Bronchial epithelial cell (primary cell): ENCODE results near the gene NEFH. TPM values are rescaled to one million over a fixed set of nuclear protein-coding genes. Genes with fewer than 3 reads are reported as not detected.
"Not testable (repeated sequence)": the region's sequence is repeated elsewhere in the genome, so short reads cannot be mapped to it uniquely, and the experiment has no call there.

Experiments
- DNase-seq: peaks from one replicate; pipeline ENCODE4 v3.0.0-alpha.2; 2010; ENCODE audit warnings: low read depth
- FAIRE-seq: peaks from 2 replicates; lab custom pipeline; 2011; peaks lifted over from hg19 to GRCh38; lab: Jason Lieb, UNC
- H3K27me3 ChIP-seq: 2 replicates; pipeline ENCODE4 v1.5.1; 2011; ENCODE audit warnings: low read length; ENCODE audit not compliant: control insufficient read depth, insufficient read depth
- H3K36me3 ChIP-seq: 2 replicates; pipeline ENCODE4 v1.5.1; 2011; ENCODE audit warnings: low read length; ENCODE audit not compliant: control insufficient read depth, insufficient read depth
- H3K4me3 ChIP-seq: 2 replicates; pipeline ENCODE4 v1.5.1; 2011; ENCODE audit warnings: mild to moderate bottlenecking, low read depth, low read length, control low read depth
- total RNA-seq: library from RNA; depleted of rRNA; stranded (reverse); fragments of >200 nt; gene quantifications from 2 replicates; pipeline ENCODE4 v1.2.1, GENCODE V29; 2014
- TF ChIP-seq, protein P1 (sequence below): IDR thresholded peaks from 2 replicates; pipeline ENCODE4 v1.5.1; 2011; ENCODE audit warnings: mild to moderate bottlenecking, moderate library complexity, low read length, control low read depth, inconsistent platforms; ENCODE audit not compliant: insufficient read depth, severe bottlenecking

NEFH gene
- total RNA-seq, 1 donor from 2014 or later: under 0.01 TPM

DNA sequence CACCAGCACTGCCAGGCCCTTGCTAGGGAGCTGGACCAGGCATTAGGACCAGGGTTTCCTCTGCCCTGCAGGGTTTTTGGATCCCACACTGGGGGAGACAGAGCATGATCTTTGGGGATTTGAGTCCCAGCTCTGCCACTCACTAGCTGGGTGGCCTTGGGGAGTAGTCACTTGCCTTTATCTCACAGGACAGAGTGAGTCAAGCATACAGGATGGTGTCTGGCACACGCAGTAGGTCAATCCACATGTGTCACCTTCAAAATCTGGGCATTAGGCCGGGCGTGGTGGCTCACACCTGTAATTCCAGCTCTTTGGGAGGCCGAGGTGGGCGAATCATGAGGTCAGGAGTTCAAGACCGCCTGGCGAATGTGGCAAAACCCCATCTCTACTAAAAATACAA lies 2.7 kb downstream of the NEFH start:
- TF ChIP-seq, protein P1, sequence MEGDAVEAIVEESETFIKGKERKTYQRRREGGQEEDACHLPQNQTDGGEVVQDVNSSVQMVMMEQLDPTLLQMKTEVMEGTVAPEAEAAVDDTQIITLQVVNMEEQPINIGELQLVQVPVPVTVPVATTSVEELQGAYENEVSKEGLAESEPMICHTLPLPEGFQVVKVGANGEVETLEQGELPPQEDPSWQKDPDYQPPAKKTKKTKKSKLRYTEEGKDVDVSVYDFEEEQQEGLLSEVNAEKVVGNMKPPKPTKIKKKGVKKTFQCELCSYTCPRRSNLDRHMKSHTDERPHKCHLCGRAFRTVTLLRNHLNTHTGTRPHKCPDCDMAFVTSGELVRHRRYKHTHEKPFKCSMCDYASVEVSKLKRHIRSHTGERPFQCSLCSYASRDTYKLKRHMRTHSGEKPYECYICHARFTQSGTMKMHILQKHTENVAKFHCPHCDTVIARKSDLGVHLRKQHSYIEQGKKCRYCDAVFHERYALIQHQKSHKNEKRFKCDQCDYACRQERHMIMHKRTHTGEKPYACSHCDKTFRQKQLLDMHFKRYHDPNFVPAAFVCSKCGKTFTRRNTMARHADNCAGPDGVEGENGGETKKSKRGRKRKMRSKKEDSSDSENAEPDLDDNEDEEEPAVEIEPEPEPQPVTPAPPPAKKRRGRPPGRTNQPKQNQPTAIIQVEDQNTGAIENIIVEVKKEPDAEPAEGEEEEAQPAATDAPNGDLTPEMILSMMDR: no peak
- DNase-seq (no peak), FAIRE-seq (no peak)
- Histone ChIP-seq H3K4me3 (no peak overlapping the region), H3K36me3 (no peaks in the 10 kb centered on the region), H3K27me3 (peaks cover 33% of the 10 kb centered on the region)

DNA sequence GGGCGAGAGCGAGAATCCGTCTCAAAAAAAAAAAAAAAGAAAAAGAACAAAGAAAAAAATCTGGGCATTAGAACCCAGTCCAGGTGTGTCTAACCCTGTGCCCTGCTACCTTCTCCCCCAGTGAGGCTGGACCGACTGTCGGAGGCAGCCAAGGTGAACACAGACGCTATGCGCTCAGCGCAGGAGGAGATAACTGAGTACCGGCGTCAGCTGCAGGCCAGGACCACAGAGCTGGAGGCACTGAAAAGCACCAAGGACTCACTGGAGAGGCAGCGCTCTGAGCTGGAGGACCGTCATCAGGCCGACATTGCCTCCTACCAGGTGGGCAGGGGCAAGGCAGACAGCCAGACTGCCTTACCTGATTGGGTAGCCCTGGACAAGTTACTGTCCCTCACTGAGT lies 3.2 kb downstream of the NEFH start:
- H3K4me3 ChIP-seq: no peak overlapping the region
- FAIRE-seq (no peak), DNase-seq (no peak)
- TF ChIP-seq, protein P1: no peak
- H3K27me3 ChIP-seq: peaks cover 29% of the 10 kb centered on the region
- no peaks in the 10 kb centered on the region for H3K36me3 ChIP-seq

DNA sequence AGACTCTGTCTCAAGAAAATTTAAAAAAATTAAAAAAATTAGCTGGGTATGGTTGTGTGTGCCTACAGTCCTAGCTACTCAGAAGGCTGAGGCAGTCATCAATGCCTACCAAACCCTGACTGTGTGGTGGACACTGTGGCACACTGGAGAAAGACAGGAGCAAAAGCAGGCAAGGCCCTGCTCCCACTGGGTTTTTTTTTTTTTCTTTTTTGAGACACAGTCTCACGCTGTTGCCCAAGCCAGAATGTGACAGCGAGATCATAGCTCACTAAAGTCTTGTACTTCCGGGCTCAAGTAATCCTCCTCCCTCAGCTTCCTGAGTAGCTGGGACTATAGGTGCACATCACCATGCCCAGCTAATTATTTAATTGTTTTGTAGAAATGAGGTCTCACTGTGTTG lies 4.6 kb downstream of the NEFH start:
- DNase-seq: no peak
- TF ChIP-seq, protein P1: no peak
- FAIRE-seq: no peak
- Histone ChIP-seq H3K4me3 (no peak overlapping the region), H3K36me3 (no peaks in the 10 kb centered on the region), H3K27me3 (peaks cover 19% of the 10 kb centered on the region)

DNA sequence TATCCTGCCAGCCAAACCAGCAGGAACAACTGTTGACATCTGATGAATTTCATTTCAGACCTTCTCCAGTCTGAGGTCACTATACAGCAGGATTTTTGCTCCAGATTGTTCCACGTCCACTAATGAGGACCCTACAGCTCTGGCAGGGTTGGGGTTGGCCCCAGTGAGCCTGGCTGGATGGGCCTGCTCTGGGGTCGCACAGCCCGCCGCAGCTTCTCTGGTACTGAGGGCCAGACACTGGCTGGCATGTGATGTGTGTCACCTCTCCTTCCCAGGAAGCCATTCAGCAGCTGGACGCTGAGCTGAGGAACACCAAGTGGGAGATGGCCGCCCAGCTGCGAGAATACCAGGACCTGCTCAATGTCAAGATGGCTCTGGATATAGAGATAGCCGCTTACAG lies 5.4 kb downstream of the NEFH start:
- no peak for DNase-seq
- H3K36me3 ChIP-seq: no peaks in the 10 kb centered on the region
- H3K4me3 ChIP-seq: no peak overlapping the region
- TF ChIP-seq, protein P1: no peak
- H3K27me3 ChIP-seq: peaks cover 12% of the 10 kb centered on the region
- no peak for FAIRE-seq

DNA sequence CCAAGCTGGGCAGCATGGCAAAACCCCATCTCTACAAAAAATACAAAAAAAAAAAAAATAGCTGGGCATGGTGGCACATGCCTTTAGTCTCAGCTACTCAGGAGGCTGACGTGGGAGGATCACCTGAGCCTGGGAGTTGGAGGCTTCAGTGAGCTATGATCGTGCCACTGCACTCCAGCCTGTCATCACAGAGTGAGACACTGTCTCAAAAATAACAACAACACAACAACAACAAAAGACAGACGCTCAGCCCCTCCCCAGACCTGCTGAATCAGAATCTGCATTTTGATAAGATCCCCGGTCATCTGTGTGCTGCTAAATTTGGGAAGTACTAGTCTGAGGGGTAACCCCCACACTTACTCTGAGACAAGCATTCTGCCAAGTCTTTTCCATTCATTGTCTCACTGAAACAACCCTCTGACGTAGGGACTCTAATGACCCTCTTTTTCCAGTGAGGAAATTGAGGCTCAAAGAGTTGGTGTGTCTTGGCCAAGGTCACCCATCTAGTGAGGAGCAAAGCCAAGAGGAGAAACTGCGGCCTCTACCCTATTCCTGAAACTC lies 7.5 kb downstream of the NEFH start:
- FAIRE-seq (no peak), DNase-seq (no peak)
- no peak overlapping the region for H3K4me3 ChIP-seq
- H3K27me3 ChIP-seq: no peaks in the 10 kb centered on the region
- TF ChIP-seq, protein P1: no peak
- H3K36me3 ChIP-seq: no peaks in the 10 kb centered on the region

DNA sequence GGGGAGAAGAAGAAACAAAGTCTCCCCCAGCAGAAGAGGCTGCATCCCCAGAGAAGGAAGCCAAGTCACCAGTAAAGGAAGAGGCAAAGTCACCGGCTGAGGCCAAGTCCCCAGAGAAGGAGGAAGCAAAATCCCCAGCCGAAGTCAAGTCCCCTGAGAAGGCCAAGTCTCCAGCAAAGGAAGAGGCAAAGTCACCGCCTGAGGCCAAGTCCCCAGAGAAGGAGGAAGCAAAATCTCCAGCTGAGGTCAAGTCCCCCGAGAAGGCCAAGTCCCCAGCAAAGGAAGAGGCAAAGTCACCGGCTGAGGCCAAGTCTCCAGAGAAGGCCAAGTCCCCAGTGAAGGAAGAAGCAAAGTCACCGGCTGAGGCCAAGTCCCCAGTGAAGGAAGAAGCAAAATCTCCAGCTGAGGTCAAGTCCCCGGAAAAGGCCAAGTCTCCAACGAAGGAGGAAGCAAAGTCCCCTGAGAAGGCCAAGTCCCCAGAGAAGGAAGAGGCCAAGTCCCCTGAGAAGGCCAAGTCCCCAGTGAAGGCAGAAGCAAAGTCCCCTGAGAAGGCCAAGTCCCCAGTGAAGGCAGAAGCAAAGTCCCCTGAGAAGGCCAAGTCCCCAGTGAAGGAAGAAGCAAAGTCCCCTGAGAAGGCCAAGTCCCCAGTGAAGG lies 9.2 kb downstream of the NEFH start:
- not testable (repeated sequence) for DNase-seq, FAIRE-seq, H3K27me3 ChIP-seq

More for the DNA sequence above, 9.2 kb downstream of the NEFH start:
- H3K36me3 ChIP-seq, H3K4me3 ChIP-seq: not testable (repeated sequence)
